Fibroblast of villous mesenchyme (primary cell): Measurements from ENCODE around the gene FAM222A. TPM values are rescaled to one million over a fixed set of nuclear protein-coding genes. Genes with fewer than 3 reads are reported as not detected.

ENCODE experiments used
- DNase-seq: peaks from one replicate; pipeline ENCODE4 v3.0.0-alpha.2; 2010; ENCODE audit warnings: low read depth
- H3K4me3 ChIP-seq: 2 replicates; pipeline ENCODE4 v1.5.1; 2011; ENCODE audit warnings: low read depth, mild to moderate bottlenecking, low read length
- total RNA-seq: library from RNA; depleted of rRNA; stranded (reverse); fragments of >200 nt; gene quantifications from 2 replicates; pipeline ENCODE4 v1.2.3, GENCODE V29; 2012
- TF ChIP-seq, protein P1 (sequence below): IDR thresholded peaks from 2 replicates; pipeline ENCODE4 v1.5.1; 2012; ENCODE audit warnings: low read depth, mild to moderate bottlenecking, low read length; ENCODE audit not compliant: insufficient read depth

FAM222A gene
- total RNA-seq, 1 donor, result 0.43 TPM

GRCh38 chr12:109814600-109815150 is 101.0 kb downstream of the FAM222A start:
- no peak for DNase-seq
- H3K4me3 ChIP-seq, result no peak overlapping the region
- TF ChIP-seq, protein P1, sequence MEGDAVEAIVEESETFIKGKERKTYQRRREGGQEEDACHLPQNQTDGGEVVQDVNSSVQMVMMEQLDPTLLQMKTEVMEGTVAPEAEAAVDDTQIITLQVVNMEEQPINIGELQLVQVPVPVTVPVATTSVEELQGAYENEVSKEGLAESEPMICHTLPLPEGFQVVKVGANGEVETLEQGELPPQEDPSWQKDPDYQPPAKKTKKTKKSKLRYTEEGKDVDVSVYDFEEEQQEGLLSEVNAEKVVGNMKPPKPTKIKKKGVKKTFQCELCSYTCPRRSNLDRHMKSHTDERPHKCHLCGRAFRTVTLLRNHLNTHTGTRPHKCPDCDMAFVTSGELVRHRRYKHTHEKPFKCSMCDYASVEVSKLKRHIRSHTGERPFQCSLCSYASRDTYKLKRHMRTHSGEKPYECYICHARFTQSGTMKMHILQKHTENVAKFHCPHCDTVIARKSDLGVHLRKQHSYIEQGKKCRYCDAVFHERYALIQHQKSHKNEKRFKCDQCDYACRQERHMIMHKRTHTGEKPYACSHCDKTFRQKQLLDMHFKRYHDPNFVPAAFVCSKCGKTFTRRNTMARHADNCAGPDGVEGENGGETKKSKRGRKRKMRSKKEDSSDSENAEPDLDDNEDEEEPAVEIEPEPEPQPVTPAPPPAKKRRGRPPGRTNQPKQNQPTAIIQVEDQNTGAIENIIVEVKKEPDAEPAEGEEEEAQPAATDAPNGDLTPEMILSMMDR, result no peak

GRCh38 chr12:109815225-109815624 is 101.6 kb downstream of the FAM222A start:
- H3K4me3 ChIP-seq, result no peak overlapping the region
- no peak for DNase-seq
- TF ChIP-seq, protein P1, result no peak

DNA sequence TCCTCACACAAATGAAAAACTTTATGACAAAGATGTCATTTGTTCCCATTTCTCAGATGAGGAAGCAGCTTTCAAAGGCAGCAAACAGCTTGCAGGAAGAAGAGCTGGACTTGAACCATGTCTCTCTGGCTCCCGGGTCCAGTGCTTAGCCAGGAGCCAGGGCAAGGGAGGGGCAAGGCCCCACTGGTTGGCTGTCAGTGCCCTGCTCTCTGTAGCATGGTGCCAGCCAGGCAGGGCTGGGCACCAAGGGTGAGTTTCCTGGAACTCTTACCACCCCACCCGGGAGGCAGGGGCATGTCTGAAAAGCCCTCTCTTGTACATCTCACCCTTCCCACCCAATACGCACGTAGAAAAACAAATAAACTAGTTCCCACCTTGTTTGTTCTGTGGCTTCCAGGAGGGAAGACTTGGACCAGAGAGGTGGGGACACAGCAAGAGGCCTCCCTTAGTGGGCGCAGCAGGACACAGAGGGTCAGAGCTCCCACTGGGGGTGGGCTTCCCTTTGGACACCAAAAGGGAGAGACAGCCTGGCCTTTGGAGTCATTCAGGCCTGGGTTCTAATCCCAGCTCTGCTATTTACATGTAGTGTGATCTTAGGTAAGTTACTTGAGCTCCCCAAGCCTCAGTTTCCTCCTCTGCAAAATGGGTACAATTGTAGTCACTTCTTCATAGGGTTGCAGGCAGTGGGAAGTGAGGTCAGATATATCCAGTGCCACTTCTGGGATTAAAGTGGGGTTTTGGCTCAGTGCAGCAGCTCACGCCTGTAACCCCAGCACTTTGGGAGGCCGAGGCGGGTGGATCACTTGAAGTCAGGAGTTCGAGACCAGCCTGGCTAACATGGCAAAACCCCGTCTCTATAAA is 102.4 kb downstream of the FAM222A start:
- TF ChIP-seq, protein P1, result no peak
- no peak for DNase-seq
- no peak overlapping the region for H3K4me3 ChIP-seq

DNA sequence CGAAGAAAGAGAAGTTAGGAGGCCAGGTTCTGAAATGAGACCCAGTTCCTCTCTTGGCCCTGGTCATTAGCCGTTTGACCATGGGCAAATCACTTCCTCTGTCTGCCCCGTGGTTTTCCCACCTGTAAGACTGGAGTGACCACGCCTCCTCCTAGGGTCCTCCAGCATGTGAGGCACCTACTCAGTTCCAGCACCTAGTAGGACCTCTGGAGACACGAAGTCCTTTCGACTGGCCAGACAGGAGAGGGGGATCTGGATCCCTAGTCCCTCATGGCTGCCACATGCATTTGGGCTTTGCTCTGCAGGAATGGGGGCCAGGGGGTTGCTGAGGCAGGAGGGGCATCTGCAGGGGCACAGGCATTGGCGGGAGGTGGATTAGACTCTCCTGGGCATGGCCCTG is 103.2 kb downstream of the FAM222A start:
- DNase-seq, result no peak
- no peak overlapping the region for H3K4me3 ChIP-seq
- TF ChIP-seq, protein P1, result no peak

GRCh38 chr12:109817627-109818231 is 104.1 kb downstream of the FAM222A start:
- no peak overlapping the region for H3K4me3 ChIP-seq
- TF ChIP-seq, protein P1, result no peak
- DNase-seq, result no peak

DNA sequence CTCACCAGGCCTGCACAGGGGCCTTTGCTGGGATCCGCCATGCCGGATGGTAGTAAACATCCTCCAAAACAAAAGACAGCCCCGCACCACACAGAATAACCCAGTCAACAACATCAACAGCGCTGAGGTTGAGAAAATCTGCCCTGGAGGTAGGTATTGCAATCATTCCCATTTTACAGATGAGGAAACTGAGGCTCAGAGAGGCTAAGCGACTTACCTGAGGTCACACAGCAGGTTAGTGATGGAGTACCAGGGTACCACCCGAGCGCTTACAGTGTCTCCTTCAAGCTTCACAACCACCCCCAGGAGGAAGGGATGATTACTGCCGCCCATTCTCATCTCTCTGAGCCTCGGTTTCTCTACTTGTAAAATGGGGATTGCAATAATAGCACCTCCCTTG is 104.6 kb downstream of the FAM222A start:
- no peak overlapping the region for H3K4me3 ChIP-seq
- TF ChIP-seq, protein P1, result no peak
- DNase-seq, result no peak
